HG02943 (cell line): ENCODE data around the gene IGFBP5.

ENCODE experiments used
- ATAC-seq: cut with Tn5 transposase; IDR thresholded peaks from one replicate; pipeline ENCODE4 v1.9.1; 2021; ENCODE audit warnings: mild to moderate bottlenecking, low read depth, moderate library complexity; ENCODE audit not compliant: unreplicated experiment

IGFBP5 gene

DNA sequence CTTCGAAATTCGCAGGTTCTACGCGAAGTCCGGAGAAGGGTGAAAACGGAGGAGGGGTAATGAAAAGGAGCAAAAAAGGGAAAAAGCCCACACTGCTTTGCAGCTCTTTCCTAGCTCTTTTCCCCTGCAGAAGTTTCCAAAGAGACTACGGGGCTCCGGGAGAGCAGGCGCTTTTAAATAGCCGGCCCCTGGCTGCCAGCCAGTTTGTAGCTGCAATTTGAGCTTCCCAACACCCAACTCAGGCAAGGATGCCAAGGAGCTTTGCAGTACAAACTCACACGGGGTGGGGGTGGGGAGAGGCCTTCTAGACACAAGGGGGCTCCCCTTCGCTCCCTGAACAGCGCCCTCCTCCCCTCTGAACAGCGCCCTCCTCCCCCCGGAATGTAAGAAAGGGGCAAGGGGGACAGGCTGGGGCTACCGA lies at the start of gene IGFBP5:
TSS of gene IGFBP5 (minus strand) at position 149 of the 421 bp plus-strand sequence. CDS start 774 bp downstream, outside the sequence.
- ATAC-seq, result no peak

- no peak for ATAC-seq
These were observed 48.4 kb upstream of the IGFBP5 start for GRCh38 chr2:216743781-216744180.

GRCh38 chr2:216742411-216742810 lies 47.1 kb upstream of the IGFBP5 start:
- ATAC-seq, result no peak

GRCh38 chr2:216741223-216741593 lies 45.9 kb upstream of the IGFBP5 start:
- no peak for ATAC-seq

- no peak for ATAC-seq
These were observed 45.3 kb upstream of the IGFBP5 start for GRCh38 chr2:216740557-216741222.

GRCh38 chr2:216739035-216739434 lies 43.7 kb upstream of the IGFBP5 start:
- no peak for ATAC-seq

DNA sequence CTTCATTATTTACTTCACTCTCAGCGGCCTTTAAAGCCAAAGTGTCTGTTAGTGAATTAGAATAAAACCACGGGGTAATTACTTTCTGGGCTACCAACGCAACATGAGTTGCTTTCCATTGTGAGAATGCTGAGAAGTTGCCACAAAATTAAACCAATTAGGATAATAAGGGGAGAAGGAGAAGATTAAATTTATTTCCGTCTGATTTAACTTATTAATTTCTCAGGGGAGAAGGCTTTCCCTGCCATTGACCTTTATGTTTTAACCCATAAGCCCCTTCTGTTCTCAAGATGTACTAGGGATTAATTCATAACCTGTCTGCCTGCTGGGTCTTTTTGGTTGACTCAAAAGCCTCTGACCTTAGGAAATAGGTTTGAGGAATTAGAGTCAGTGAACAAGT lies 42.3 kb upstream of the IGFBP5 start:
- ATAC-seq, result no peak

DNA sequence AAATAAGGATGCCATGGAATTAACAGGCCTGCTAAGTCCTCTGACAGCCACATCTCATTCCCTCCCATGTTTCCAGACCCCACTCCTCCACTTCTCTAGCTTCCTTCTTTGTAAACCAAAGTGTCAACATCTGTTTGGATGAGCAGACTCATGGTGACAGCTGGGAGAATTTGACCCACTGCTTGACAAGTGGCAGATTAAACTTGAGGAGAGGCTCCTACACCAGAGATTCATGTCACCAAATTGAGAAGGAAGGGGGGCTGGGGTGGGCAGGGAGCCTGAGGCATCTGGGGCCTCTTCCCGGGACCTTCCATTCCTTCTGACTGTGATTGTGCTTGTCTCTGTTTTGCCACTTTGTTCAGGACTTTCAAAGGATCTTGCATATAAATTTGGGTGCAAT lies 41.0 kb upstream of the IGFBP5 start:
- ATAC-seq, result no peak

- ATAC-seq, result no peak
These were observed 40.3 kb upstream of the IGFBP5 start for GRCh38 chr2:216735668-216736067.

GRCh38 chr2:216735086-216735485 lies 39.7 kb upstream of the IGFBP5 start:
- ATAC-seq, result no peak

- ATAC-seq, result no peak
These were observed 37.7 kb upstream of the IGFBP5 start for GRCh38 chr2:216733046-216733445.

DNA sequence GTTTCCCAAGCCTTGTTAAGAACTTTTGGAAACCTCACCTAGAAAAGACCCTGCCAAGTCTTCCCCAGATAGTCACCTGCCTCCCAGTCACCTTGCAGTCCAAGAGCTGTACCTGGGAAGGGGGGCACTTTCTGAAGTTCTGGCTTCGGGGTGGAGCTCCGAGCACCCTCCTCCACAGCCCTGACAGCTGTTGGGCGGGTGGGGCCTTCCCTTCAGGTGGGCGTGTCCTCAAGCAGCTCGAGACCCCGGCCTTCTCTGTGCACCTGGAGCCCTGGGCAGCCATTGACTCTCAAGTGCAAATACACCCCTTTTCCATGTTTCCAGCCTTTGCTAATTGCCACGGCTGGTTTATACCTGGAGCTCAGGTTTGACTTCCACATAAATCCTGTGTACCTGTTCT lies 37.0 kb upstream of the IGFBP5 start:
- no peak for ATAC-seq

- no peak for ATAC-seq
These were observed 36.1 kb upstream of the IGFBP5 start for GRCh38 chr2:216731465-216731864.

GRCh38 chr2:216730871-216731270 lies 35.5 kb upstream of the IGFBP5 start:
- ATAC-seq, result no peak

DNA sequence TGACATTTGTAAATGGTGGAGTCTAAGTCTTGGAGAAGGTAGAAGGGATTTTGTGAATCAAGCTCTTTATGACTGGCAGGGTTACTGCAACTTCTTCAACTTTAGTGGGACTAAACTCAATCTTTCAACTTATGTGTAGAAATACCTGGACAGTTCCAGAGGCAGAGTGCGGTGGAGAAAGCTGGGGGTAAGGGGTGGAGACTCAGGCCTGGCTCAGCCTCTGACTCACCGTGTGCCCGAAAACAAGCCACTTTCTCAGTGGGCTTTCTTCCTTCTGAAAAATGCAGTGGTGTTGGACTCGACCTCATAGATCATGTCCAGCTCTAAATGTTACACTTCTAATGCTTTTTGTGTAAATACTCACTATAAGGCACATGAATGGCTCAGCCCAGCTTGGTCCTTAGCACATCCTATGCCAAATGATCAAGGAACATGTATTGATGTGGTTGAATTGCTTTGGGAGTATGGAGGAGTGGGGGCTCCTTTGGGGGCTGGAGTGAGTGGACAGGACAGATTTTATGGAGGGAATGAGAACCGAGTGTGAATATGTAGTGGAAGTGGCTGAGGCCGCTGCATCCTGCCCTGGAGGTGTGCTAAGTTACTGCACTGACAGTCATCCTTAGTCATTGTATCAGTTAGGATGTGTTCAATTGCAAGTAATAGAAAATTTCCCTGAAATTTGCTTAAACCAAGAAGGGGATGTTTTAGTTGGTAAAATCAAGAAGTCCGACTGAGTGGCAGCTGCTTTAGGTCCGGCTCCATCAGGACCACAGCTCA lies 32.2 kb upstream of the IGFBP5 start:
- ATAC-seq, result no peak

- no peak for ATAC-seq
These were observed 28.8 kb upstream of the IGFBP5 start for GRCh38 chr2:216724190-216724589.

DNA sequence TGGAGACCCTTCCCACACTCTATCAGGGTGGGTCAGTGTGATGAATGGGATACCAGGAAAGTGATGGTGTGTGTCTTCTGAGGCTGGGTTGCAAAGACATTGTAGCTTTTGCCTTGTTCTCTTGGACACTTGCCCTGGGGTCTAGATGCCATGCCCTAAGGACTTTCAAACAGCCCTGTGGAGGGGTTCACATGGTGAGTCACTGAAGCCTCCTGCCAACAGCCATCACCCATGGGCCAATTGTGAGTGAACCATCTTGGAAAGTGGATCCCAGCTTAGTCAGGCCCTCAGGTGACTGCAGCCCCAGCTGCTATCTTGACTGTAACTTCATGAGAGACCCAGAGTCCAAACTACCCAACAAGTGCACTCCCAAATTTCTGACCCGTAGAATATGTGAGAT lies 25.8 kb upstream of the IGFBP5 start:
- no peak for ATAC-seq

DNA sequence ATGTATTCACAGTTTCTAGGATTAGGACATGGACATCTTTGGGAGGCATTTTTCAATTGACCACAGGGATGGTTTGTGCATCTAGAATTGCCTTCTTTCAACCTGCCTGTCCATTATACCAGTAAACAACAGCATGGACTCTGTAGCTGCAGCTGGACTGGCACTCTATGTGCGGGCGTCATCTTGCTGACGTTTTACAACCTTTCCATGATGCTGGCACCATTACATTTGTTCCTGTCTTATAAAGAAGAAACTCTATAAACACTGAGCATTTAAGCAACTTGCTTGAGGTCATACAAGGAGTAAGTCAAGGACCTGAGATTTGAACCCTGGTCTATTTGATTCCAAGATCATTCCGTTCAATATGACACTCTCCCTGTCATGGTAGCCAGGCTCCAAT lies 25.4 kb upstream of the IGFBP5 start:
- ATAC-seq, result no peak

DNA sequence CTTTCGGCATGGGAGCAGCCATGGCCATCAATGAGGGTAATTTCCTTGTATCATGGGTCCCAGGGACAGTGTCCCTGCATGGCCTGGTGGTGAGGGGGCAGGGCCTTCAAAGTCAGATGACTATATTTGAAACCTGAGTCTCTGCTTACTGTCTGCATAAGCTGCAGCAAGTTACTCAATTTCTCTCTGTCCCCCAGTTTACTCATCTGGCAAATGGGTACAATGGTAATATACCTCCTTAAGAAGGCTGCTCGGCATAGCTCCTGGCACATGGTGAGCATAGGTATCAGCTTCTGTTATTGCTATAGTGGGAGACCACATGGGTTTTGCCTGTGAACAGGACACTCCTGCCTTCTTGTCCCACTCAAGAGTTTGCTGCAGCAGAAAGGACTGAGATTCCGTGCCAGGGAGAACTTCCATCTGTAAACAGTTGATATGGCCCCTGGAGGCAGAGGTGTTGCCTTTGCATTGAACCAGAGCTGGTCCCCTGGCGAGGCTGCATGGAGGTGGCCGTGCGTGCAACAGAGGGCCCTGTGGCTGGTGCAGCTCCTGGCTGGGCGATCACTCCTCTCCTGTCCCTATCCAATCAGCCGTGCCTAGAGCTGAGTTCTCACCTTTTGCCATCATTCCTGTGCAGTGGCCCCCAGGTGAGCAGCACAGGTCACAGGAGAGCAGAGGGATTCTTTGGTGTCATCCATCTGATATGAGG lies 22.7 kb upstream of the IGFBP5 start:
- no peak for ATAC-seq

DNA sequence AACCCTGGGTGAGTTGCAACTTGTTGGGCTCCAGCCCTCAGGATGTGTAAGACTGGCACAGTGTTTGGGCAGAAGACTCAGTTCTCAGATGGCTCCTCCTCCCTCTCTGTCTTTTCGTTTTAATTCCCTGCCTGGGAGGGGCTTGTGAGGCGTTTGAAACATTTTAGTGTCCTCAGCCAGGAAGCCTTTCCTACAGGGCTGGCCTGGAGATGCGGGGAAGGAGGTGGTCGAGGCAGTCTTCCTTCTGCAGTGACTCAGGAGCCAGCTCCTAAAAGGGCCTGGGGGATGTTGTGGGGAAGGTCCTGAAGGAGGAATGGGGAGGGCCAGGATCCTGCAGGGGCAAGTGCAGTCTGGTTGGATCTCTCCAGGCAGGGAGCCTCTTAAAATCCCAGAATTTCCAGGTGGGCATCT lies 22.1 kb upstream of the IGFBP5 start:
- ATAC-seq, result no peak

GRCh38 chr2:216716109-216716508 lies 20.8 kb upstream of the IGFBP5 start:
- no peak for ATAC-seq
